Measurements from ENCODE around the gene PLAGL1.

Gene PLAGL1

DNA sequence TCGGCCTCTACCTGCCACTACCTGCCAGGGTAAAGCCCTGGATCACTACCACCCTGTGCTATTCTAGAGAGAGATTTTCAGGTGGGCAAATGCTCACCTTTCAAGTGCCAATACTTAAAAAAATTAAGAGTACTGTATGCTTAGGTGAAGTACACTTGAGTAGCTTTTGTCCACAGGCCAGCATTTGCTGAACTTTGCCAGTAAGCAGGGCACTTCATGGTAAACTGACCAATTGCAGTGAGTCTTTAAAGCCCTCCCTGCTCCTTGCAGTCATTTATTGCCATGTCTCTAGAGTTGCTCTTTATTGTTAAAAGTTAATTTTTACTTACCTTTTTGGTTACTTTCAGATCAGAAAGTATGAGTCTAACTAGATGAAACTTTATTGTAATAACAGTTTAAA, 58.5 kb downstream of the PLAGL1 start:
- no peak overlapping the region for H3K27ac ChIP-seq (ENCODE audit: low read length)
- H3K27me3 ChIP-seq (ENCODE audit: insufficient read depth, low read length) = peaks cover 64% of the 10 kb centered on the region
- H3K4me3 ChIP-seq (ENCODE audit: low read length) = no peak overlapping the region
- peaks cover 14% of the 10 kb centered on the region for H3K4me1 ChIP-seq (ENCODE audit: insufficient read depth, low read length)
- no peaks in the 10 kb centered on the region for H3K36me3 ChIP-seq (ENCODE audit: insufficient read depth, low read depth, low read length)
- H3K9ac ChIP-seq (ENCODE audit: low read depth, low read length) = no peak overlapping the region
- H3K9me3 ChIP-seq (ENCODE audit: insufficient read depth, low read depth, low read length) = no peaks in the 10 kb centered on the region

DNA sequence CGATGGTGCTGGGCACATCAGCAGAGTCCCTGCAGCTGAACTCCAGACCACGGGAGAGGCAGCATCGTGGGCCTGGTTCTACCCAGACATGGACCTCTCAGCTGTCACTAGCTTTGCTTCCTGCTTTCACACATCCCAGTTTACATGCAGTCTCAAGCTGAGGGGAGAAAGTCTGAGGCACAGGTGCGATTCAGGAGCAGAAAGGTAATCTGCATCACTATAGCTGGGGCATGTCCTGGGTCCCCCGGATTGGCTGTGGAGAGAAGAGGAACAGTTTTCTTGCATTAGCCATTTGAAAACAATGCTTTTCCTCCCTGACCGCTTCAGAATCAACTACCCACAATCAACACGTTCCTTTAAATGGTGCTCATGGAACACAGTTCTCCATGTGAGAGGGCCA, 59.9 kb downstream of the PLAGL1 start:
- Histone ChIP-seq H3K27ac (ENCODE audit: low read length) (no peak overlapping the region), H3K4me1 (ENCODE audit: insufficient read depth, low read length) (peaks cover 12% of the 10 kb centered on the region), H3K9me3 (ENCODE audit: insufficient read depth, low read depth, low read length) (no peaks in the 10 kb centered on the region), H3K4me3 (ENCODE audit: low read length) (no peak overlapping the region), H3K9ac (ENCODE audit: low read depth, low read length) (no peak overlapping the region), H3K36me3 (ENCODE audit: insufficient read depth, low read depth, low read length) (no peaks in the 10 kb centered on the region), H3K27me3 (ENCODE audit: insufficient read depth, low read length) (peaks cover 52% of the 10 kb centered on the region; the same call in 1 of the 2 replicates)

DNA sequence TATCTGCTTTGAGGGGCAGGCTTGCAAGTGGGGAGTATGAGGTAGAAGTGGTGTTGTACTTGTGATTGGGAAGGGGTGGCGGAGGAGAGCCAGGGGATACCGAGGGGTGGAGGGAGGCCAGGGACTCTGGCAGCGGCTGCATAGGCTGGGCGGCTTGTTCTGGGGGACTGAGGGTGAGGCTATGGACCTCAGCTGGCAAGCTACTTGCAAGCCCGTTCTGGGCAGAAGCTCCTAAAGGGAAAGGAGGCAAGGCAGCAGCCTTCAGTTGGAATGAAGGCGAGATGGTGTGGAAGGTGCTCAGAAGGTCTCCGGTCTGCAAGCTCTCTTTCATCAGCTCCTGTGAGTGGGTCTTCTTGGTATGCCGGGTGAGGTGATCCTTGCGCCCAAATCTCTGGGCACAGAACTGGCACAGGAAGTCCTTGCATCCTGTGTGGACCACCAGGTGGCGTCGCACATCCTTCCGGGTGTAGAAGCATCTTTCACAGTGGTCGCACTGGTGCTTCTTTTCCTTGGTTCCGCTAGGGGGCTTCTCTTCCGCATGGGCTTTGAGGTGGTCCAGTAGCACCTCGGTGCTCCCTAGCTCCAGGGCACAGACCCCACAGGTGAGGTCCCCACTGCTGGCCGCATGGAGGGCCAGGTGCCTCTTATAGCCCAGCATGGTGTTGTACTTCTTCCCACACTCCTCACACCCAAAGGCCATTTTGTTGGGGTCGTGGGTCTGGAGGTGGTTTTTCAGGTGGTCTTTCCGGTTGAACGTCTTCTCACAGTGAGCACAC, 66.0 kb downstream of the PLAGL1 start:
- H3K9ac ChIP-seq (ENCODE audit: low read depth, low read length) = no peak overlapping the region
- H3K4me1 ChIP-seq (ENCODE audit: insufficient read depth, low read length) = peaks cover 12% of the 10 kb centered on the region; the same call in 1 of the 2 replicates
- peaks cover 3% of the 10 kb centered on the region; the same call in 1 of the 2 replicates for H3K27me3 ChIP-seq (ENCODE audit: insufficient read depth, low read length)
- no peaks in the 10 kb centered on the region for H3K9me3 ChIP-seq (ENCODE audit: insufficient read depth, low read depth, low read length)
- H3K36me3 ChIP-seq (ENCODE audit: insufficient read depth, low read depth, low read length) = no peaks in the 10 kb centered on the region
- H3K27ac ChIP-seq (ENCODE audit: low read length) = no peak overlapping the region
- H3K4me3 ChIP-seq (ENCODE audit: low read length) = no peak overlapping the region

DNA sequence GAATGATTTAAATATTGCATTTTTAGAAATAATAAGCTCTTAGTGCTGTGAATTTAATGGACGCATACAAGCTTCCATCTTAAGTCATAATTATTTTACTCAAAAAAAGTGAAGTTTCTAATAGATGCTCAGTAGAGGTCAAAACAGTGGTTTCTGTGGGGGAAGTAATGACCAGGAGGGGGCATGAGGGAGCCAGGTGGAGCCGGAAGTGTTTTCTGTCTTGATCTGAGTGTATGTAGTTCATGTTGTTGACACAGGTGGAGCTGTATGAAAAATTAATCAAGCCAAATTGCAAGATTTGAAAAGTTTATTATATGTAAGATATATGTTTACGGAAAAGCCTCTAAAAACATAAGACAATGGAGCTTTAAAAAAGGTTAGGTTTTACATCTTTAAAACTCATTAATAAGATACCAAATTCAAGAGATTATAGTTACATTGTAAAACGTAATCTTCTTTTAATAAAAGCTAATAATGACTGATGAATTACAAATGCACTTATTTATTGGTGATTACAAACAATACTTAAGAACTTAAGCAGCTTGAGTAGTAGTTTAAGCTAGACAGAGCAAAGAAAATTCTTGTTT, 68.0 kb downstream of the PLAGL1 start:
- Histone ChIP-seq H3K4me3 (ENCODE audit: low read length) (no peak overlapping the region), H3K27me3 (ENCODE audit: insufficient read depth, low read length) (peaks cover 6% of the 10 kb centered on the region), H3K36me3 (ENCODE audit: insufficient read depth, low read depth, low read length) (no peaks in the 10 kb centered on the region), H3K9me3 (ENCODE audit: insufficient read depth, low read depth, low read length) (no peaks in the 10 kb centered on the region), H3K9ac (ENCODE audit: low read depth, low read length) (no peak overlapping the region), H3K4me1 (ENCODE audit: insufficient read depth, low read length) (peaks cover 20% of the 10 kb centered on the region; the same call in 1 of the 2 replicates), H3K27ac (ENCODE audit: low read length) (no peak overlapping the region)

- H3K36me3 ChIP-seq (ENCODE audit: insufficient read depth, low read depth, low read length) = no peaks in the 10 kb centered on the region
Measured at GRCh38 chr6:143939364-143939763, 68.7 kb downstream of the PLAGL1 start.

GRCh38 chr6:143937668-143937970, 70.4 kb downstream of the PLAGL1 start:
- no peak overlapping the region for H3K27ac ChIP-seq (ENCODE audit: low read length)
- H3K9ac ChIP-seq (ENCODE audit: low read depth, low read length) = no peak overlapping the region
- peak overlapping the region; percentile 22; the same call in 1 of the 2 replicates for H3K4me3 ChIP-seq (ENCODE audit: low read length)
- no peaks in the 10 kb centered on the region for H3K36me3 ChIP-seq (ENCODE audit: insufficient read depth, low read depth, low read length)
- no peaks in the 10 kb centered on the region for H3K9me3 ChIP-seq (ENCODE audit: insufficient read depth, low read depth, low read length)
- peaks cover 20% of the 10 kb centered on the region; the same call in 1 of the 2 replicates for H3K4me1 ChIP-seq (ENCODE audit: insufficient read depth, low read length)
- peaks cover 6% of the 10 kb centered on the region; the same call in 1 of the 2 replicates for H3K27me3 ChIP-seq (ENCODE audit: insufficient read depth, low read length)

More at GRCh38 chr6:143939364-143939763, 68.7 kb downstream of the PLAGL1 start:
- Histone ChIP-seq H3K9me3 (ENCODE audit: insufficient read depth, low read depth, low read length) (no peaks in the 10 kb centered on the region), H3K27me3 (ENCODE audit: insufficient read depth, low read length) (peaks cover 6% of the 10 kb centered on the region), H3K27ac (ENCODE audit: low read length) (no peak overlapping the region), H3K4me3 (ENCODE audit: low read length) (no peak overlapping the region), H3K4me1 (ENCODE audit: insufficient read depth, low read length) (peaks cover 20% of the 10 kb centered on the region; the same call in 1 of the 2 replicates), H3K9ac (ENCODE audit: low read depth, low read length) (no peak overlapping the region)

GRCh38 chr6:143936778-143937667, 71.0 kb downstream of the PLAGL1 start:
- H3K4me3 ChIP-seq (ENCODE audit: low read length) = peak overlapping the region; percentile 22; the same call in 1 of the 2 replicates
- peak overlapping the region; percentile 39; the same call in 1 of the 2 replicates for H3K9ac ChIP-seq (ENCODE audit: low read depth, low read length)
- H3K27ac ChIP-seq (ENCODE audit: low read length) = no peak overlapping the region
- H3K4me1 ChIP-seq (ENCODE audit: insufficient read depth, low read length) = peaks cover 20% of the 10 kb centered on the region; the same call in 1 of the 2 replicates
- H3K27me3 ChIP-seq (ENCODE audit: insufficient read depth, low read length) = peaks cover 6% of the 10 kb centered on the region; the same call in 1 of the 2 replicates
- peaks cover 2% of the 10 kb centered on the region; the same call in 1 of the 2 replicates for H3K9me3 ChIP-seq (ENCODE audit: insufficient read depth, low read depth, low read length)
- no peaks in the 10 kb centered on the region for H3K36me3 ChIP-seq (ENCODE audit: insufficient read depth, low read depth, low read length)

DNA sequence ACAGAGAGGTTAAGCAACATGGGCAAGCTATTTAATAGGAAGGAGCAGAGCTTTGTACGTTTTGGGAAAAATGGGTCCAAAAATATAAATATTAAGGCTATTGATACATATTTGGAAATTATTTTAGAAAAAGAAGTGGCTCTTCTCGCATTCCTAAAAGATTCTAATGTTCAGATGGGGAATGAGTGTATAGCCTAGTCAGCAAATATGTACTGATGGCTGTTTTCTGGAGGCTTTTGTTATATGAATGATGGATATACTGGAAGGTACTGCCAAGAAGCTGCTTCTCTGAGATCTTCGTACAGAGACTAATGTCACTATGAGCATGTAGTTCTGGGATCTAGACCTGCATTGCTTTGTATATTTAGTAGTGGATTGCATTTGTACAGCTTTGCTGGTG, 71.7 kb downstream of the PLAGL1 start:
- peaks cover 2% of the 10 kb centered on the region; the same call in 1 of the 2 replicates for H3K9me3 ChIP-seq (ENCODE audit: insufficient read depth, low read depth, low read length)
- H3K36me3 ChIP-seq (ENCODE audit: insufficient read depth, low read depth, low read length) = no peaks in the 10 kb centered on the region
- peaks cover 20% of the 10 kb centered on the region; the same call in 1 of the 2 replicates for H3K4me1 ChIP-seq (ENCODE audit: insufficient read depth, low read length)
- no peak overlapping the region for H3K27ac ChIP-seq (ENCODE audit: low read length)
- H3K9ac ChIP-seq (ENCODE audit: low read depth, low read length) = 0 out of 2 replicates have a peak overlapping the region, but pooled peaks have one; percentile 39
- peak overlapping the region; percentile 15; the same call in 1 of the 2 replicates for H3K4me3 ChIP-seq (ENCODE audit: low read length)
- peaks cover 6% of the 10 kb centered on the region; the same call in 1 of the 2 replicates for H3K27me3 ChIP-seq (ENCODE audit: insufficient read depth, low read length)

GRCh38 chr6:143934867-143935266, 73.2 kb downstream of the PLAGL1 start:
- no peak overlapping the region for H3K4me3 ChIP-seq (ENCODE audit: low read length)
- H3K27me3 ChIP-seq (ENCODE audit: insufficient read depth, low read length) = peaks cover 6% of the 10 kb centered on the region; the same call in 1 of the 2 replicates
- H3K4me1 ChIP-seq (ENCODE audit: insufficient read depth, low read length) = peaks cover 20% of the 10 kb centered on the region; the same call in 1 of the 2 replicates
- H3K9ac ChIP-seq (ENCODE audit: low read depth, low read length) = no peak overlapping the region
- no peak overlapping the region for H3K27ac ChIP-seq (ENCODE audit: low read length)
- H3K9me3 ChIP-seq (ENCODE audit: insufficient read depth, low read depth, low read length) = peaks cover 10% of the 10 kb centered on the region
- H3K36me3 ChIP-seq (ENCODE audit: insufficient read depth, low read depth, low read length) = no peaks in the 10 kb centered on the region

GRCh38 chr6:143934331-143934730, 73.7 kb downstream of the PLAGL1 start:
- H3K4me3 ChIP-seq (ENCODE audit: low read length) = no peak overlapping the region
- H3K27ac ChIP-seq (ENCODE audit: low read length) = no peak overlapping the region
- H3K36me3 ChIP-seq (ENCODE audit: insufficient read depth, low read depth, low read length) = no peaks in the 10 kb centered on the region
- peaks cover 10% of the 10 kb centered on the region for H3K9me3 ChIP-seq (ENCODE audit: insufficient read depth, low read depth, low read length)
- no peak overlapping the region for H3K9ac ChIP-seq (ENCODE audit: low read depth, low read length)
- H3K4me1 ChIP-seq (ENCODE audit: insufficient read depth, low read length) = peaks cover 23% of the 10 kb centered on the region; the same call in 1 of the 2 replicates
- peaks cover 6% of the 10 kb centered on the region; the same call in 1 of the 2 replicates for H3K27me3 ChIP-seq (ENCODE audit: insufficient read depth, low read length)

- Histone ChIP-seq H3K27me3 (ENCODE audit: insufficient read depth, low read length) (no peaks in the 10 kb centered on the region), H3K4me1 (ENCODE audit: insufficient read depth, low read length) (peaks cover 4% of the 10 kb centered on the region; the same call in 1 of the 2 replicates), H3K36me3 (ENCODE audit: insufficient read depth, low read depth, low read length) (no peaks in the 10 kb centered on the region), H3K9ac (ENCODE audit: low read depth, low read length) (no peak overlapping the region), H3K4me3 (ENCODE audit: low read length) (peak overlapping the region; percentile 36; the same call in 1 of the 2 replicates), H3K9me3 (ENCODE audit: insufficient read depth, low read depth, low read length) (peaks cover 10% of the 10 kb centered on the region), H3K27ac (ENCODE audit: low read length) (no peak overlapping the region)
Measured at GRCh38 chr6:143929975-143930374, 78.1 kb downstream of the PLAGL1 start.
